GM04503 (cell line): ENCODE data around the gene CYP26B1.

Experiments used
- DNase-seq: peaks from one replicate; pipeline ENCODE4 v3.0.0-alpha.2; 2012; ENCODE audit warnings: low read depth

Gene CYP26B1

GRCh38 chr2:72082021-72082601, 65.6 kb downstream of the CYP26B1 start:
- DNase-seq: peak; percentile 26

DNA sequence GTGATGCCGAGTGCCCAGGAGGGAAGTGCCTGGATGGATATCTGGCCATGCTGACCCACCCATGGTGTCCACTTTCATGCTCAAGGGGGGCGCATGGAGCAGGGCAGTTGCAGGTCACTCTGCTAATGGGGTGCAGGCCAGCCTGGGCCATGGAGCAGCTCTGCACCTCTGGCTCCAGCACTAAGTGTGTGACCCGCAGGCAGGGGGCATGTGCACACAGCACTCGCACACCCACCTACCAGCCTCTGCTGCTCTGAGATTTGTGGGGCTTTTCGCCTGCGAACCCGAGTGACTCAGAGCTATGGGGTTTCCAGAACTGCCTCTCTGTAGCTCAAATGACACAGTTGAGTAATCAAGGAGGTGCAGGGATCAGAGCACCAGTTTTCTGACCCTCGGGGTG, 66.2 kb downstream of the CYP26B1 start:
- peak; percentile 17 for DNase-seq

DNA sequence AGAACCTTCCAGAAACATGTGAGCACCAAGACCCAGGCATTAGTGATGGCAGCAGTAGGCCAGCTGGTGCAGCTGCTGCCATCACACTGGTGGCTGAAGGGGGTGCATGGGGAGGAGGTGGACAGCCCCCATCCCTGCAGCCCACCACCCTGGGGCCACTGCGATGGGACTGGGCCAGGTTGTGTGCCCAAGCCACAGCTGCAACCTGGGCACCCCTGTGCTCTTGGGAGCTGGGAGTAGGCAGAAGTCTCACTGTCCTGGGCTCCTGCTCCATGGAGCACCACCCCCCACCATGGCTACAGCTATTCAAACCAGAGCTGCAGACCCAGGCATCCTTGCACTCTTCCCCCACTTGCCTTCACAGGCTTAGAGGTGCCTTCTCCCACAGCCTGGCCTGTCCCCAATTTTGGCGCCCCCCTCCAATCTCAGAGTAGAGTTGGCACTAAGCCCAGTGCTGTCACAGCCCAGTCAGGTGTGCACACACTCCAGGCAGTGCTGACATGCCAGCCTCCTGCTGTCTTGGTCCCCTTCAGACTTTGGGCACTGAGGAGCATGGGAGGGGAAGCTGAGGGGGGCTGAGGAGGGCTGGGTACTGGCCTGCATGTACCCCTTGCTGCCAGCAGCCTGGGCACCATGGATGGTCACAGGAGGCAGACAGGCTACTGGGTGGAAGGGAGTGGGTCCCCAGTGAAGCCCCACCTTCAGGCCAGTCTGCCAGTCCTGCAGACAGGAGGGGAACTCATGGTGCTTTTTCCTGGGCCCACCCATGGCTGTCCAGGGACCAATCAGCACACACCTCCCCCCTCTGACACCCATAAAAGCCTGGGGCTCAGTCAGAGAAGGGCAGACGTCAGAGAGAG, 67.1 kb downstream of the CYP26B1 start:
- no peak for DNase-seq
